HG02840 (cell line): ENCODE results near the gene SLC4A5.
"Not testable (repeated sequence)": the region's sequence is repeated elsewhere in the genome, so short reads cannot be mapped to it uniquely, and the experiment has no call there.

Source experiments
- ATAC-seq: cut with Tn5 transposase; IDR thresholded peaks from one replicate; pipeline ENCODE4 v1.9.1; 2021; ENCODE audit warnings: mild to moderate bottlenecking, moderate library complexity, moderate number of reproducible peaks; ENCODE audit not compliant: unreplicated experiment, low FRiP score

The SLC4A5 gene

GRCh38 chr2:74242354-74243071, 100.7 kb downstream of the SLC4A5 start:
- ATAC-seq: no peak

- no peak for ATAC-seq
These were observed 103.9 kb downstream of the SLC4A5 start for GRCh38 chr2:74239346-74239745.

- no peak for ATAC-seq
These were observed 104.3 kb downstream of the SLC4A5 start for GRCh38 chr2:74238879-74239278.

DNA sequence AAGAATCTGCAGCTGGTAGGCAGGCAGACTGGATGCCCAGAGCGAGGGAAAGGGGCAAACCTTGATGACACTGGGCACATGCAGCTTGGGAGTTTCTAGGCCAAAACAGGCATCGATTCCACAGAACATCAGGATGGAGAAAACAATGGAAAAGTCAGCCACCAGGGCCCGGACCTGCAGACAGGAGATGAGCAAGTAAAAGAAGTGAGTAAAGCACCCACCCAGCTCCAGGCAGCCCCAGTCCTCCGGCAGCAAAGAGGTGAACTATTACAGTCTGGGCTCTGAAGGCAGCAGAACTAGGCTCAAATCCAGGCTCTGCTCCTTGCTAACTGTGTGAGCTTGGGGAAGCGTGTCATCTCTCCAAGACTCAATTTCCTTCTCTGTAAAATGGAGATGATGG, 108.2 kb downstream of the SLC4A5 start:
- no peak for ATAC-seq

- ATAC-seq: no peak
These were observed 109.6 kb downstream of the SLC4A5 start for GRCh38 chr2:74233648-74234047.

- ATAC-seq: no peak
These were observed 110.8 kb downstream of the SLC4A5 start for GRCh38 chr2:74232426-74232825.

- ATAC-seq: not testable (repeated sequence)
These were observed 113.4 kb downstream of the SLC4A5 start for GRCh38 chr2:74229865-74230264.

- no peak for ATAC-seq
These were observed 114.4 kb downstream of the SLC4A5 start for GRCh38 chr2:74228772-74229171.

GRCh38 chr2:74227646-74228045, 115.6 kb downstream of the SLC4A5 start:
- no peak for ATAC-seq

DNA sequence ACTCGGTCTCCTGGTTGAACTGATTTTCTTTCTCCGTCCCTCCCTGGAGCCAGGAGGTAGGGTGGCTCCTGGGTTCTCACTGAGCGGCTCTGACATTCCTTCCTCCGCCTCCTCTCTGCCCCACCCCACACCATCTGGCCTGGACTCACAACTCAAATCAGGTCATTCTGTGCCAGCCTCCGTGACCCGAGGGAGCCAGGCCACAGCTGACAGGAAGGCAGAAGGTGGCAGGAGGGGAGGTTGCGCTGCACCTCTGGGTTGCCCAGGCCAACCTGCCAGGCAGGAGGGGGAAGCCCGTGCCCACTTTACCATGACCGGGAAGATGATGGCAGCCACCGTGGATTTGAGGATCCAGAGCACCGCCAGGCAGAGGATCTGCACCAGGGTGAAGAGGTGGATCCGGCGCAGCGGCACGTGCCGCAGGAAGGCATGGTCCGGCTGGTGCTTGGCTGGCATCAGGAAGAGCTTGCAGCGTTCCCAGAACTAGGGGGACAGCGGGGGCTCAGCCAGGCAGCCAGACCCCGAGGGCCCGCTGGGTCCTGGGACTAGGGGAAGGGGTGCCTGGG, 116.5 kb downstream of the SLC4A5 start:
- ATAC-seq: no peak

DNA sequence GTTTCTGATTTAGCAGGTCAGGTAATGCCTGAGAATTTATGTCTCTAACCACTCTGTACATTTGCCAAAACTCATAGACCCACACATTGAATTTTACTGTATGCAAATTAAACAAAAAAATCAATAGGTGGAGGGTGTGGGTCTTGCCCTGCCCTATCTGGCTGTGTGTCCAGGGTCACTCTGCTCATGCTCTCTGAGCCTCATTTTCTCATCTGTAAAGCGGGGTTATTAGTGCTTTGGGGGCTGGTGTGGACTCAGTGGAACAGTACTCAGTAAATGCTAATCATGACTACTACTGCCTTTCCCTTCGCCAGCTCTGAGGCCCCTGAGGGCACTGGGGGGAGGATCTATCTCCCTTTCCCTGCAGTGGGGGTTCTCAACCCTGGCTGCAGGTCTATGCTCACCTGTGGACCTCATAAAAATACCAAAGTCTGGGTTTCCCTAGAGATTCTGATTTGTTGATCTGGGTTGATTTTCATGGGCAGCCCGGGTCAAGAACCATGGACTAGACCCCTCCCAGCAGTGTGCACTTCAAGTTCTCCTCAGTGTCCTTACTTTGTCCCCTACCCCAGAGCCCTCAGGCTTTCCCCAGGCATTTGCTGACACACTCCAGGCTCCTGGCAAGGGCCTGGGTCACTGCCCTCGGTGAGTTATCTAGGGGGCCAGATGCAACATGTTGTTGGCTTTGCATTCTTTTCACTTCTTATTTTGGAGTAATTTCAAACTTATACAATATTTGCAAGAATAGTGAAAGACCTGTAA, 117.3 kb downstream of the SLC4A5 start:
- ATAC-seq: no peak

DNA sequence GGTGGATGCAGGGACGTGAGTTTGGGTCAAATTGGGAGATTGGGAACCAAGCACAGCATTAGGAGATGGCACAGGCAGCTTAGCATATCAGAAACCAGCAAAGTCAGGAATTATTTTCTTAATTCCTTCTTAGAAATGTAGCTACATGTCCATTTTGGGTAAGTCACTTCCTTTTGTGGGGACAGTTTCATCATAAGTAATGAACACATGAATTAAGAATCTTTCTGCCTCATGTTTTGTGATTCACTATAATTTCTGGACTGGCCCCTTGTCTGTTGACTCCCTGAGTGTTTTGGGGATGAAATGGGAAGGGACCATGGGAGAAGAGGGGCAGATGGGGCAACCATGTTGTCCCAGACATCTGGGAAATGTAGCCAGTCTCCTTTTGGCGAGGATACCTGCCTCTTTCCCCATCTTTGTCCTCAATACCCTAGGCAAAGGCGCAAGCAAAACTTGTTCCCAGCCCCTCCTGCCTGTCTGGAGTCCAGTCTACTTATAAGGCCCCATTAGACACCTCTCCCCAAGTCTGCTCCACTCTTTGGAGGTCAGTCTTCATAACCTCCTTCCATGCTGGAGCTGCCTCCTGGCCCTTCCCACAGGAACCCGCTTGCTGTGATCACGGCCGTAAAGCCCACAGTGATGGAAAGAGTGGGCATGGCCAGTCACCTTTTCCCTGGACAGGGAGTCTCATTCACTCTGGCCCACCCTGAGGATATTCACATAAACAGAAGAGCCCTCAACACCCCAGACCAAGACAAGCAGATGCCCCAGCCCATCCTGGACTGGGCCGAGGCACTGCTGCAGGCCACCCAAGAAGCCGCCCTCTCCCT, 119.1 kb downstream of the SLC4A5 start:
- ATAC-seq: no peak

- ATAC-seq: no peak
These were observed 120.9 kb downstream of the SLC4A5 start for GRCh38 chr2:74222300-74222650.

DNA sequence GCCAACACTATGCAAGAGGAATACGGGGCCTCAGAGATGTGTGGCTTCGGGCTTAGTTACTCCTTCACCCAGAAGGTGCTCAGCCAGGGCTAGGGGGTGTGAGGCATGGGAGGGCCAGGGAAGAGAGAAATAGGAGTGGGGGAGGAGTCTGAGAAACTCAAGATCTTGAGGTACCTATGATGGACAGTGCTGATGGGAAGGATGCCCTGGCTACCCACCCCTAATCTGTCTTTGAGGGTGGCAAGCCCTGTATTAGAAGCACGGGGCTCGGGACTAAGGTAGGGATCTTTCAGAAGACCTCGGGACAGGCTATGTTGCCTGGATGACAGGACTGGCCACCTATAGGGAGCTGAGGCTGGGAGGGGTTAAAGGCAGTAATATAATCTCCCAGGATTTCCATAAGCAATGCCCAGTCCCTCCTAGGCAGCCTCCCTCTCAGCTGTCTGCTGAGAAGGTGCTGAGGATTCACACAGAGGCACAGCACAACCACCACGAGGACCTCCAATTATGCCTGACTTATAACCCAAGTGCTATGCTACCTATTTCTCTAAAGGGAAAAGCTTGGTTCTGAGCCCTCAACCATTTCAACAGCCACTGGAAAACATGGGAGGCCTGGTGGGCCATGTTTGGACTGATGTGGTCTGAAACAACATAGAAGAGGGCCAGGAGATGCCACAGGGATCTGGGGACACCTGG, 121.5 kb downstream of the SLC4A5 start:
- no peak for ATAC-seq

DNA sequence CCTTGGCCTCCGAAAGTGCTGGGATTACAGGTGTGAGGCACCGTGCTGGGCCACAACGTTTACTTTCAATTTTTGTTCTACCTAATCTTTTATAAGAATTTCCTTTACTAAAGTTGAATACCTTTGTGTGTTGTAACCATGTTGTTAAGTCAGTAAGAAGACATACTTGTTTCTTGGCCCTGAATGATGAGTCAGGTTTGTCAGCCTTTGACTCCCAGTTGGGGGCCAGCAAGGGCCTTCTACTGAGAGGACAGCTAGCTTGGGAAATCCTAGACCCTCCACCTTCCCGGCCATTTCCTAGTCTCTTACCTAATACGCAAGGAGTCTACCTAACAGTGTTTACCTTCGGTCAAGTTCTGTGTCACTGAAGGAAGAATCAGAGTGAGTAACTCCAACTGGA, 122.1 kb downstream of the SLC4A5 start:
- ATAC-seq: no peak

- no peak for ATAC-seq
These were observed 123.2 kb downstream of the SLC4A5 start for GRCh38 chr2:74219846-74220486.

DNA sequence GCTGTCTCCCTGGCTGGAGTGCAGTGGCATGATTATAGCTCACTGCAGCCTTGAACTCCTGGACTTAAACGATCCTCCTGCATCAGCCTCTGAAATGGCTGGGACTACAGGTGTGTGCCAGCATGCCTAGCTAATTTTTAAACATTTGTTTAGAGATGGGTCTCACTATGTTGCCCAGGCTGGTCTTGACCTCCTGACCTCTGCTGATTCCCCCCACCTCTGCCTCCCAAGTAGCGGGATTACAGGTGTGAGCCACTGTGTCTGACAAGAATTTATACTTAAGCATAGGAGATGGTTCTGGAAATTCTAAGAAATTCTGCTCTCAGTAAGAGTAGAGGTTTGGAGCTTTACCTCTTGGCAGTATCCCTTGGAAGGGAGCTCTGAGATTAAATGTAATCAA, 126.6 kb downstream of the SLC4A5 start:
- ATAC-seq: no peak

- not testable (repeated sequence) for ATAC-seq
These were observed 127.4 kb downstream of the SLC4A5 start for GRCh38 chr2:74215771-74216170.

- no peak for ATAC-seq
These were observed 130.4 kb downstream of the SLC4A5 start for GRCh38 chr2:74212702-74213410.
